Panc1 (cell line): ENCODE results near the gene PTPN18.

Experiments
- CTCF ChIP-seq: fragments of 450-650 bp; IDR thresholded peaks from 2 replicates; pipeline ENCODE4 v1.5.1; 2017; ENCODE audit warnings: mild to moderate bottlenecking
- POLR2AphosphoS5 ChIP-seq: IDR thresholded peaks from 2 replicates; pipeline ENCODE4 v1.6.1; 2012; ENCODE audit warnings: mild to moderate bottlenecking, low read depth, low read length, moderate library complexity
- TCF7L2 ChIP-seq: IDR thresholded peaks from 2 replicates; pipeline ENCODE4 v1.6.1; 2011; ENCODE audit warnings: mild to moderate bottlenecking, low read depth, low read length, inconsistent platforms

- TF ChIP-seq CTCF: no peak
- TF ChIP-seq POLR2AphosphoS5: no peak
- no peak for TF ChIP-seq TCF7L2
Measured at GRCh38 chr2:130339885-130340745, 15.7 kb upstream of the PTPN18 start.
